Naive thymus-derived CD8-positive, alpha-beta T cell (primary cell): ENCODE measurements around the gene SAMD8. TPM values are rescaled to one million over a fixed set of nuclear protein-coding genes. Genes with fewer than 3 reads are reported as not detected.

ENCODE experiments used
- ATAC-seq, 2 donors: fragments of 150-1000 bp; cut with Tn5 transposase in 1 of 2; sonication (Bioruptor Pico), chemical (Tn5 transposase) in 1 of 2; 1 replicate in 1 of 2; 2 replicates in 1 of 2; pipeline ENCODE4 v1.10.0; 2021; ENCODE audit warnings: mild to moderate bottlenecking in 2 of 2, moderate library complexity in 2 of 2
- POLR2A ChIA-PET: fragments of 350-600 bp; sonication (Branson Sonifier 250); formaldehyde crosslinking; loops from one replicate; lab custom pipeline; 2021; ENCODE audit warnings: antibody characterized with exemption; lab: Charles Lee
- DNase-seq, 10 donors: peaks; one replicate each; pipeline versions ENCODE4 v3.0.0 to v3.0.0-alpha.2; 2020 to 2022
- H3K27ac Mint-ChIP-seq, 10 donors: one replicate each; pipeline ENCODE4 v1.8.0; 2020 to 2022; ENCODE audit warnings: mild to moderate bottlenecking in 10 of 10, mixed read lengths in 10 of 10, moderate library complexity in 4 of 10, inconsistent platforms in 1 of 10
- H3K27me3 Mint-ChIP-seq, 5 donors: one replicate each; pipeline ENCODE4 v1.8.0; 2021 to 2022; ENCODE audit warnings: mixed read lengths in 5 of 5
- H3K36me3 Mint-ChIP-seq, 3 donors: one replicate each; pipeline ENCODE4 v1.8.0; 2020 to 2022; ENCODE audit warnings: mixed read lengths in 3 of 3, mild to moderate bottlenecking in 2 of 3, inconsistent platforms in 1 of 3
- H3K4me1 Mint-ChIP-seq, 4 donors: one replicate each; pipeline ENCODE4 v1.8.0; 2021 to 2022; ENCODE audit warnings: mixed read lengths in 4 of 4
- H3K4me3 Mint-ChIP-seq, 10 donors: one replicate each; pipeline ENCODE4 v1.8.0; 2020 to 2022; ENCODE audit warnings: mild to moderate bottlenecking in 10 of 10, mixed read lengths in 10 of 10, moderate library complexity in 6 of 10, inconsistent platforms in 1 of 10
- H3K9me3 Mint-ChIP-seq, 9 donors: one replicate each; pipeline ENCODE4 v1.8.0; 2020 to 2022; ENCODE audit warnings: mixed read lengths in 9 of 9, mild to moderate bottlenecking in 3 of 9, inconsistent platforms in 1 of 9, moderate library complexity in 1 of 9
- polyA plus RNA-seq, 3 donors: library from polyadenylated mRNA; unstranded; fragments of 300-500 nt; fragmentation: Illumina TruSeq; gene quantifications; one replicate each; pipeline ENCODE4 v1.2.3, GENCODE V29; 2021
- total RNA-seq, 8 experiments: library from RNA in 2 of 8; stranded (reverse) in 2 of 8; gene quantifications; one replicate each; pipeline ENCODE4 v1.2.3 and lab custom pipeline; 2021 to 2026

Gene SAMD8
- total RNA-seq (10 to 100 TPM; 23.4 to 23.9 TPM), polyA plus RNA-seq (10 to 100 TPM in 1 of 3 donors, 1 to 10 TPM in 2; 6.3 to 10.6 (median 6.4) TPM), total RNA-seq (lab: John Stamatoyannopoulos, UW) (33.4 to 82.2 (median 50.4) reads per million in 6 experiments)

- H3K27ac Mint-ChIP-seq: peak within 1 kb of the TSS; percentile 91 to 98 (median 96)
- DNase-seq (peak; percentile 91 to 97 (median 94)), ATAC-seq (peak; percentile 76 to 81)
- H3K4me1 Mint-ChIP-seq: peaks cover 28 to 63% (median 59%) of the 10 kb centered on the region in 4 donors
- POLR2A ChIA-PET: interaction anchor here (0.8 to 2.8 kb wide), 16 partner anchors 9 to 1326 kb away, joined by 3 to 37 read pairs (median 4); partner anchors contain the start of genes ADK, AP3M1, KAT6B and VDAC2
- peaks cover 0 to 3% (median 0%) of the 10 kb centered on the region in 3 donors for H3K36me3 Mint-ChIP-seq
- no peaks in the 10 kb centered on the region for H3K27me3 Mint-ChIP-seq
- no peaks in the 10 kb centered on the region for H3K9me3 Mint-ChIP-seq
- H3K4me3 Mint-ChIP-seq: peak within 1 kb of the TSS; percentile 83 to 97 (median 92)
These were observed at the start of gene SAMD8 for GRCh38 chr10:75111365-75111906. Gene SAMD8 (plus strand): TSS chr10:75111656. CDS start chr10:75150529, 38,873 bp downstream.

- DNase-seq (no peak), ATAC-seq (no peak)
- Mint-ChIP-seq H3K9me3 (no peaks in the 10 kb centered on the region), H3K4me3 (no peak overlapping the region), H3K27ac (peak overlapping the region in 2 of 10 donors; percentile 80 to 86), H3K4me1 (no peaks in the 10 kb centered on the region), H3K27me3 (peaks cover 0 to 2% (median 0%) of the 10 kb centered on the region in 5 donors), H3K36me3 (no peaks in the 10 kb centered on the region)
- POLR2A ChIA-PET: no interaction called here
These were observed 49.5 kb upstream of the SAMD8 start for GRCh38 chr10:75061709-75062505.

- H3K4me1 Mint-ChIP-seq: no peaks in the 10 kb centered on the region
- POLR2A ChIA-PET: no interaction called here
- peaks cover 0 to 2% (median 0%) of the 10 kb centered on the region in 5 donors for H3K27me3 Mint-ChIP-seq
- H3K4me3 Mint-ChIP-seq: no peak overlapping the region
- ATAC-seq: no peak
- H3K27ac Mint-ChIP-seq: peak overlapping the region in 1 of 10 donors; percentile 35
- H3K36me3 Mint-ChIP-seq: no peaks in the 10 kb centered on the region
- DNase-seq: no peak
- no peaks in the 10 kb centered on the region for H3K9me3 Mint-ChIP-seq
These were observed 48.8 kb upstream of the SAMD8 start for GRCh38 chr10:75062506-75063299.

- Mint-ChIP-seq H3K4me3 (no peak overlapping the region), H3K27me3 (no peaks in the 10 kb centered on the region), H3K36me3 (no peaks in the 10 kb centered on the region), H3K9me3 (no peaks in the 10 kb centered on the region), H3K27ac (peak overlapping the region in 2 of 10 donors; percentile 2 to 43), H3K4me1 (no peaks in the 10 kb centered on the region)
- ATAC-seq: no peak
- POLR2A ChIA-PET: no interaction called here
- DNase-seq: no peak
These were observed 47.8 kb upstream of the SAMD8 start for GRCh38 chr10:75063461-75064230.

GRCh38 chr10:75065076-75065475 is 46.4 kb upstream of the SAMD8 start:
- no peak overlapping the region for H3K4me3 Mint-ChIP-seq
- ATAC-seq: no peak
- H3K4me1 Mint-ChIP-seq: no peaks in the 10 kb centered on the region
- H3K36me3 Mint-ChIP-seq: no peaks in the 10 kb centered on the region
- peak overlapping the region in 1 of 10 donors; percentile 54 for H3K27ac Mint-ChIP-seq
- POLR2A ChIA-PET: no interaction called here
- H3K9me3 Mint-ChIP-seq: no peaks in the 10 kb centered on the region
- DNase-seq: no peak
- no peaks in the 10 kb centered on the region for H3K27me3 Mint-ChIP-seq

- Mint-ChIP-seq H3K4me1 (peaks cover 0 to 3% (median 1%) of the 10 kb centered on the region in 4 donors), H3K9me3 (no peaks in the 10 kb centered on the region), H3K4me3 (no peak overlapping the region), H3K27ac (no peak overlapping the region), H3K36me3 (no peaks in the 10 kb centered on the region), H3K27me3 (no peaks in the 10 kb centered on the region)
- no peak for DNase-seq
- ATAC-seq: no peak
- POLR2A ChIA-PET: no interaction called here
These were observed 45.2 kb upstream of the SAMD8 start for GRCh38 chr10:75066271-75066670.

- POLR2A ChIA-PET: no interaction called here
- no peak overlapping the region for H3K4me3 Mint-ChIP-seq
- no peak for ATAC-seq
- H3K27me3 Mint-ChIP-seq: no peaks in the 10 kb centered on the region
- H3K27ac Mint-ChIP-seq: no peak overlapping the region
- H3K36me3 Mint-ChIP-seq: no peaks in the 10 kb centered on the region
- peaks cover 0 to 3% (median 1%) of the 10 kb centered on the region in 4 donors for H3K4me1 Mint-ChIP-seq
- DNase-seq: no peak
- no peaks in the 10 kb centered on the region for H3K9me3 Mint-ChIP-seq
These were observed 44.2 kb upstream of the SAMD8 start for GRCh38 chr10:75067272-75067671.

GRCh38 chr10:75068523-75068922 is 42.9 kb upstream of the SAMD8 start:
- no peaks in the 10 kb centered on the region for H3K9me3 Mint-ChIP-seq
- H3K36me3 Mint-ChIP-seq: no peaks in the 10 kb centered on the region
- no peaks in the 10 kb centered on the region for H3K27me3 Mint-ChIP-seq
- H3K4me1 Mint-ChIP-seq: peaks cover 0 to 3% (median 1%) of the 10 kb centered on the region in 4 donors
- H3K27ac Mint-ChIP-seq: no peak overlapping the region
- POLR2A ChIA-PET: no interaction called here
- DNase-seq: no peak
- no peak for ATAC-seq
- H3K4me3 Mint-ChIP-seq: no peak overlapping the region

- no peak for DNase-seq
- no peak for ATAC-seq
- Mint-ChIP-seq H3K4me3 (no peak overlapping the region), H3K4me1 (peaks cover 5 to 8% (median 6%) of the 10 kb centered on the region in 4 donors), H3K27me3 (no peaks in the 10 kb centered on the region), H3K9me3 (no peaks in the 10 kb centered on the region), H3K36me3 (no peaks in the 10 kb centered on the region), H3K27ac (no peak overlapping the region)
- POLR2A ChIA-PET: no interaction called here
These were observed 41.0 kb upstream of the SAMD8 start for GRCh38 chr10:75070476-75070875.

GRCh38 chr10:75070961-75071428 is 40.5 kb upstream of the SAMD8 start:
- POLR2A ChIA-PET: no interaction called here
- ATAC-seq (no peak), DNase-seq (no peak)
- Mint-ChIP-seq H3K4me3 (no peak overlapping the region), H3K36me3 (no peaks in the 10 kb centered on the region), H3K9me3 (no peaks in the 10 kb centered on the region), H3K27ac (no peak overlapping the region), H3K4me1 (peaks cover 5 to 8% (median 6%) of the 10 kb centered on the region in 4 donors), H3K27me3 (no peaks in the 10 kb centered on the region)

- ATAC-seq (no peak), DNase-seq (no peak)
- Mint-ChIP-seq H3K4me3 (peak overlapping the region in 1 of 10 donors; percentile 10), H3K27me3 (no peaks in the 10 kb centered on the region), H3K36me3 (no peaks in the 10 kb centered on the region), H3K27ac (no peak overlapping the region), H3K9me3 (no peaks in the 10 kb centered on the region), H3K4me1 (peaks cover 5 to 8% (median 6%) of the 10 kb centered on the region in 4 donors)
- POLR2A ChIA-PET: no interaction called here
These were observed 39.7 kb upstream of the SAMD8 start for GRCh38 chr10:75071756-75072155.

- POLR2A ChIA-PET: no interaction called here
- no peaks in the 10 kb centered on the region for H3K9me3 Mint-ChIP-seq
- no peak for DNase-seq
These were observed 38.7 kb upstream of the SAMD8 start for GRCh38 chr10:75072727-75073126.

More at GRCh38 chr10:75072727-75073126, 38.7 kb upstream of the SAMD8 start:
- Mint-ChIP-seq H3K36me3 (no peaks in the 10 kb centered on the region), H3K4me3 (no peak overlapping the region), H3K27ac (no peak overlapping the region), H3K27me3 (no peaks in the 10 kb centered on the region), H3K4me1 (peaks cover 5 to 8% (median 6%) of the 10 kb centered on the region in 4 donors)
- no peak for ATAC-seq
